Gastrocnemius medialis (tissue), 4 donors: Measurements from ENCODE around the gene NPB.

Experiments used
- POLR2A ChIP-seq, 2 donors: fragments of 450-650 bp; IDR thresholded peaks; one replicate each; pipeline ENCODE4 v1.6.1; 2017; ENCODE audit warnings: antibody characterized with exemption in 2 of 2, mild to moderate bottlenecking in 2 of 2, moderate library complexity in 2 of 2
- TF ChIP-seq, protein P1 (sequence below), 5 experiments: fragments of 450-650 bp in 3 of 5; fragments of 200-600 bp in 2 of 5; sonication (generic) in 2 of 5; IDR thresholded peaks in 4 of 5; conservative IDR thresholded peaks in 1 of 5; 1 replicate in 4 of 5; 2 replicates in 1 of 5; pipeline ENCODE4 v1.5.1; 2016 to 2019; ENCODE audit warnings: antibody characterized with exemption in 5 of 5, mild to moderate bottlenecking in 3 of 5, moderate library complexity in 3 of 5

GRCh38 chr17:81866440-81867169 lies 35.4 kb upstream of the NPB start:
- TF ChIP-seq POLR2A (IDR thresholded peaks at IDR 0.05): no peak
- TF ChIP-seq, protein P1, sequence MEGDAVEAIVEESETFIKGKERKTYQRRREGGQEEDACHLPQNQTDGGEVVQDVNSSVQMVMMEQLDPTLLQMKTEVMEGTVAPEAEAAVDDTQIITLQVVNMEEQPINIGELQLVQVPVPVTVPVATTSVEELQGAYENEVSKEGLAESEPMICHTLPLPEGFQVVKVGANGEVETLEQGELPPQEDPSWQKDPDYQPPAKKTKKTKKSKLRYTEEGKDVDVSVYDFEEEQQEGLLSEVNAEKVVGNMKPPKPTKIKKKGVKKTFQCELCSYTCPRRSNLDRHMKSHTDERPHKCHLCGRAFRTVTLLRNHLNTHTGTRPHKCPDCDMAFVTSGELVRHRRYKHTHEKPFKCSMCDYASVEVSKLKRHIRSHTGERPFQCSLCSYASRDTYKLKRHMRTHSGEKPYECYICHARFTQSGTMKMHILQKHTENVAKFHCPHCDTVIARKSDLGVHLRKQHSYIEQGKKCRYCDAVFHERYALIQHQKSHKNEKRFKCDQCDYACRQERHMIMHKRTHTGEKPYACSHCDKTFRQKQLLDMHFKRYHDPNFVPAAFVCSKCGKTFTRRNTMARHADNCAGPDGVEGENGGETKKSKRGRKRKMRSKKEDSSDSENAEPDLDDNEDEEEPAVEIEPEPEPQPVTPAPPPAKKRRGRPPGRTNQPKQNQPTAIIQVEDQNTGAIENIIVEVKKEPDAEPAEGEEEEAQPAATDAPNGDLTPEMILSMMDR (IDR thresholded peaks at IDR 0.05 in 4 of 5, conservative IDR thresholded peaks at IDR 0.05 in 1 of 5): no peak
